CD4-positive, CD25-positive, alpha-beta regulatory T cell (primary cell): ENCODE measurements around the gene NECTIN4. TPM values are rescaled to one million over a fixed set of nuclear protein-coding genes. Genes with fewer than 3 reads are reported as not detected.
"Not testable (repeated sequence)": the region's sequence is repeated elsewhere in the genome, so short reads cannot be mapped to it uniquely, and the experiment has no call there.

Source experiments
- ATAC-seq, 2 donors: fragments of 150-1000 bp; cut with Tn5 transposase; one replicate each; pipeline ENCODE4 v1.10.0; 2021; ENCODE audit warnings: low read depth in 2 of 2, moderate number of reproducible peaks in 2 of 2, moderate library complexity in 1 of 2
- DNase-seq, 3 donors: peaks; one replicate each; pipeline versions ENCODE4 v3.0.0 to v3.0.0-alpha.2; 2012 to 2022; ENCODE audit warnings: mixed read lengths in 1 of 3
- H3K27ac ChIP-seq: one replicate; pipeline ENCODE4 v1.7.0; 2013; ENCODE audit warnings: mild to moderate bottlenecking, low read length; ENCODE audit not compliant: insufficient read depth, poor library complexity, severe bottlenecking
- H3K27me3 ChIP-seq: one replicate; pipeline ENCODE4 v1.7.0; 2013; ENCODE audit warnings: low read length; ENCODE audit not compliant: control insufficient read depth, insufficient read depth
- H3K36me3 ChIP-seq: one replicate; pipeline ENCODE4 v1.7.0; 2013; ENCODE audit warnings: mild to moderate bottlenecking, low read length, moderate library complexity; ENCODE audit not compliant: control insufficient read depth, insufficient read depth
- H3K4me1 ChIP-seq: 2 replicates; pipeline ENCODE4 v1.7.0; 2013; ENCODE audit warnings: mild to moderate bottlenecking, low read length; ENCODE audit not compliant: insufficient read depth, control insufficient read depth, poor library complexity, severe bottlenecking
- H3K4me3 ChIP-seq: one replicate; pipeline ENCODE4 v1.7.0; 2013; ENCODE audit warnings: low read depth, mild to moderate bottlenecking, low read length, moderate library complexity
- H3K9me3 ChIP-seq, 2 experiments: 1 replicate in 1 of 2; 2 replicates in 1 of 2; pipeline ENCODE4 v1.7.0; 2013; ENCODE audit warnings: low read length in 2 of 2, mild to moderate bottlenecking in 1 of 2, moderate library complexity in 1 of 2; ENCODE audit not compliant: control insufficient read depth in 2 of 2
- H3K27ac Mint-ChIP-seq, 3 donors: one replicate each; pipeline ENCODE4 v1.8.0; 2020 to 2022; ENCODE audit warnings: mild to moderate bottlenecking in 3 of 3, mixed read lengths in 3 of 3, moderate library complexity in 2 of 3
- H3K27me3 Mint-ChIP-seq: one replicate; pipeline ENCODE4 v1.8.0; 2022; ENCODE audit warnings: mild to moderate bottlenecking, mixed read lengths
- H3K36me3 Mint-ChIP-seq: one replicate; pipeline ENCODE4 v1.8.0; 2020; ENCODE audit warnings: mixed read lengths
- H3K4me1 Mint-ChIP-seq, 4 donors: one replicate each; pipeline ENCODE4 v1.8.0; 2020 to 2022; ENCODE audit warnings: mixed read lengths in 4 of 4, mild to moderate bottlenecking in 1 of 4
- H3K4me3 Mint-ChIP-seq, 4 donors: one replicate each; pipeline ENCODE4 v1.8.0; 2020 to 2022; ENCODE audit warnings: mild to moderate bottlenecking in 4 of 4, mixed read lengths in 4 of 4, moderate library complexity in 3 of 4
- H3K9me3 Mint-ChIP-seq, 7 donors: one replicate each; pipeline ENCODE4 v1.8.0; 2020 to 2022; ENCODE audit warnings: mixed read lengths in 7 of 7, mild to moderate bottlenecking in 3 of 7, moderate library complexity in 2 of 7
- polyA plus RNA-seq, 4 donors: library from polyadenylated mRNA; unstranded; fragments of 300-500 nt; fragmentation: Illumina TruSeq; gene quantifications; one replicate each; pipeline ENCODE4 v1.2.3, GENCODE V29; 2021
- total RNA-seq: library from RNA; stranded (reverse); gene quantifications from one replicate; pipeline ENCODE4 v1.2.3, GENCODE V29; 2022

The NECTIN4 gene
- total and polyA plus RNA-seq, 5 donors from 2014 or later = 0.05 TPM; not detected in 4

GRCh38 chr1:161026954-161027353 lies 62.4 kb downstream of the NECTIN4 start:
- not testable (repeated sequence) for H3K27me3 ChIP-seq, H3K27ac ChIP-seq, H3K36me3 ChIP-seq, H3K4me1 ChIP-seq, H3K36me3 Mint-ChIP-seq, H3K9me3 ChIP-seq, H3K9me3 Mint-ChIP-seq, H3K27me3 Mint-ChIP-seq, H3K4me3 ChIP-seq, DNase-seq, H3K4me3 Mint-ChIP-seq, ATAC-seq, H3K4me1 Mint-ChIP-seq
- H3K27ac Mint-ChIP-seq = peak overlapping the region in 1 of 3 donors; percentile 49

- H3K4me3 ChIP-seq, ATAC-seq, H3K9me3 ChIP-seq, H3K36me3 ChIP-seq, H3K27ac ChIP-seq, H3K9me3 Mint-ChIP-seq, H3K36me3 Mint-ChIP-seq, DNase-seq, H3K27me3 Mint-ChIP-seq, H3K27me3 ChIP-seq: not testable (repeated sequence)
- H3K4me1 ChIP-seq = peaks cover 20% of the 10 kb centered on the region
- Mint-ChIP-seq H3K4me3 (peak overlapping the region in 2 of 4 donors; percentile 14 to 95), H3K4me1 (peaks cover 11 to 34% (median 27%) of the 10 kb centered on the region in 4 donors), H3K27ac (peak overlapping the region in 1 of 3 donors; percentile 29)
Observed at GRCh38 chr1:161022432-161022831, 66.9 kb downstream of the NECTIN4 start.

- Mint-ChIP-seq H3K9me3 (no peaks in the 10 kb centered on the region), H3K4me1 (peaks cover 11 to 34% (median 27%) of the 10 kb centered on the region in 4 donors), H3K36me3 (no peaks in the 10 kb centered on the region), H3K4me3 (peak overlapping the region; percentile 84 to 95 (median 92)), H3K27me3 (peaks cover 8% of the 10 kb centered on the region), H3K27ac (peak overlapping the region in 2 of 3 donors; percentile 29 to 86)
- H3K4me1 ChIP-seq = peaks cover 20% of the 10 kb centered on the region
- H3K36me3 ChIP-seq = no peaks in the 10 kb centered on the region
- ATAC-seq (no peak), DNase-seq (no peak)
- H3K4me3 ChIP-seq = no peak overlapping the region
- H3K27me3 ChIP-seq = no peaks in the 10 kb centered on the region
- no peak overlapping the region for H3K27ac ChIP-seq
- H3K9me3 ChIP-seq = no peaks in the 10 kb centered on the region
Observed at GRCh38 chr1:161021970-161022353, 67.4 kb downstream of the NECTIN4 start.

- no peaks in the 10 kb centered on the region for H3K27me3 ChIP-seq
- peaks cover 8% of the 10 kb centered on the region for H3K27me3 Mint-ChIP-seq
- H3K9me3 ChIP-seq = no peaks in the 10 kb centered on the region
- H3K4me1 Mint-ChIP-seq = peaks cover 11 to 33% (median 29%) of the 10 kb centered on the region in 4 donors
- peak overlapping the region; percentile 84 to 95 (median 92) for H3K4me3 Mint-ChIP-seq
- peak overlapping the region; percentile 87 for H3K4me3 ChIP-seq
- no peaks in the 10 kb centered on the region for H3K9me3 Mint-ChIP-seq
- DNase-seq (peak; percentile 87 to 91 (median 89)), ATAC-seq (peak; percentile 95)
- peaks cover 20% of the 10 kb centered on the region for H3K4me1 ChIP-seq
- H3K36me3 Mint-ChIP-seq = no peaks in the 10 kb centered on the region
- peak overlapping the region; percentile 86 to 89 (median 89) for H3K27ac Mint-ChIP-seq
- H3K27ac ChIP-seq = peak overlapping the region; percentile 48
- H3K36me3 ChIP-seq = no peaks in the 10 kb centered on the region
Observed at GRCh38 chr1:161021165-161021969, 68.0 kb downstream of the NECTIN4 start.

Other genes with a start within 250 kb of the NECTIN4 start
- gene CD244, start 226.7 kb downstream of the NECTIN4 start, total RNA-seq = 0.47 TPM
- gene CD244, start 226.7 kb downstream of the NECTIN4 start, polyA plus RNA-seq = under 1 TPM; 0.26 to 0.63 (median 0.43) TPM
- not detected for gene ITLN1, start 204.4 kb downstream of the NECTIN4 start, total RNA-seq
- gene ITLN1, start 204.4 kb downstream of the NECTIN4 start, polyA plus RNA-seq = not detected
- gene ITLN2, start 134.7 kb downstream of the NECTIN4 start, total RNA-seq = not detected
- gene ITLN2, start 134.7 kb downstream of the NECTIN4 start, polyA plus RNA-seq = not detected
- gene F11R, start 68.4 kb downstream of the NECTIN4 start, total RNA-seq = 18.4 TPM
- gene F11R, start 68.4 kb downstream of the NECTIN4 start, polyA plus RNA-seq = 10 to 100 TPM in 1 of 4 donors, 1 to 10 TPM in 3; 6.3 to 11.2 (median 7.9) TPM
- gene TSTD1, start 50.6 kb downstream of the NECTIN4 start, total RNA-seq = 61.3 TPM
- 100 to 1,000 TPM; 340 to 451 (median 422) TPM for gene TSTD1, start 50.6 kb downstream of the NECTIN4 start, polyA plus RNA-seq
- 102 TPM for gene USF1, start 43.6 kb downstream of the NECTIN4 start, total RNA-seq
- 1 to 10 TPM; 4.2 to 8.1 (median 6.1) TPM for gene USF1, start 43.6 kb downstream of the NECTIN4 start, polyA plus RNA-seq
- gene ARHGAP30, start 19.7 kb downstream of the NECTIN4 start, total RNA-seq = 204 TPM
- 100 to 1,000 TPM; 144 to 159 (median 151) TPM for gene ARHGAP30, start 19.7 kb downstream of the NECTIN4 start, polyA plus RNA-seq
- not detected for gene KLHDC9, start 8.8 kb upstream of the NECTIN4 start, total RNA-seq
- gene KLHDC9, start 8.8 kb upstream of the NECTIN4 start, polyA plus RNA-seq = under 1 TPM in 2 of 4 donors, not detected in 2; 0.28 to 0.46 TPM
- 48.0 TPM for gene PFDN2, start 28.5 kb upstream of the NECTIN4 start, total RNA-seq
- gene PFDN2, start 28.5 kb upstream of the NECTIN4 start, polyA plus RNA-seq = 100 to 1,000 TPM in 2 of 4 donors, 10 to 100 TPM in 2; 90.9 to 109 (median 98.6) TPM
- 28.2 TPM for gene NIT1, start 28.5 kb upstream of the NECTIN4 start, total RNA-seq
- 10 to 100 TPM; 21.1 to 24.5 (median 22.2) TPM for gene NIT1, start 28.5 kb upstream of the NECTIN4 start, polyA plus RNA-seq
- 40.9 TPM for gene DEDD, start 43.1 kb upstream of the NECTIN4 start, total RNA-seq
- 10 to 100 TPM; 39.5 to 46.4 (median 41.8) TPM for gene DEDD, start 43.1 kb upstream of the NECTIN4 start, polyA plus RNA-seq
- 115 TPM for gene UFC1, start 64.4 kb upstream of the NECTIN4 start, total RNA-seq
- gene UFC1, start 64.4 kb upstream of the NECTIN4 start, polyA plus RNA-seq = 100 to 1,000 TPM; 147 to 188 (median 171) TPM
- gene USP21, start 69.9 kb upstream of the NECTIN4 start, total RNA-seq = 36.9 TPM
- gene USP21, start 69.9 kb upstream of the NECTIN4 start, polyA plus RNA-seq = 10 to 100 TPM; 18.8 to 27.0 (median 22.1) TPM
- 45.3 TPM for gene PPOX, start 76.9 kb upstream of the NECTIN4 start, total RNA-seq
- gene PPOX, start 76.9 kb upstream of the NECTIN4 start, polyA plus RNA-seq = 10 to 100 TPM; 18.0 to 32.9 (median 22.3) TPM
- 68.1 TPM for gene B4GALT3, start 87.9 kb upstream of the NECTIN4 start, total RNA-seq
- gene B4GALT3, start 87.9 kb upstream of the NECTIN4 start, polyA plus RNA-seq = 100 to 1,000 TPM in 1 of 4 donors, 10 to 100 TPM in 3; 75.6 to 104 (median 84.9) TPM
- gene ADAMTS4, start 109.5 kb upstream of the NECTIN4 start, total RNA-seq = 5.3 TPM
- 1 to 10 TPM in 1 of 4 donors, under 1 TPM in 2, not detected in 1; 0.36 to 1.4 (median 0.37) TPM for gene ADAMTS4, start 109.5 kb upstream of the NECTIN4 start, polyA plus RNA-seq
- 67.5 TPM for gene NDUFS2, start 112.8 kb upstream of the NECTIN4 start, total RNA-seq
- 100 to 1,000 TPM; 107 to 128 (median 117) TPM for gene NDUFS2, start 112.8 kb upstream of the NECTIN4 start, polyA plus RNA-seq
- gene FCER1G, start 125.7 kb upstream of the NECTIN4 start, total RNA-seq = 2.9 TPM
- gene FCER1G, start 125.7 kb upstream of the NECTIN4 start, polyA plus RNA-seq = 100 to 1,000 TPM in 2 of 4 donors, 10 to 100 TPM in 2; 48.4 to 121 (median 101) TPM
- not detected for gene APOA2, start 134.1 kb upstream of the NECTIN4 start, total RNA-seq
- not detected for gene APOA2, start 134.1 kb upstream of the NECTIN4 start, polyA plus RNA-seq
- 8.6 TPM for gene TOMM40L, start 136.5 kb upstream of the NECTIN4 start, total RNA-seq
- gene TOMM40L, start 136.5 kb upstream of the NECTIN4 start, polyA plus RNA-seq = 1 to 10 TPM; 5.3 to 7.1 (median 6.0) TPM
- not detected for gene NR1I3, start 148.6 kb upstream of the NECTIN4 start, total RNA-seq
- under 1 TPM in 1 of 4 donors, not detected in 3; 0.21 TPM for gene NR1I3, start 148.6 kb upstream of the NECTIN4 start, polyA plus RNA-seq
- gene PCP4L1, start 169.2 kb upstream of the NECTIN4 start, total RNA-seq = not detected
- gene PCP4L1, start 169.2 kb upstream of the NECTIN4 start, polyA plus RNA-seq = under 1 TPM in 1 of 4 donors, not detected in 3; 0.38 TPM
- gene MPZ, start 220.4 kb upstream of the NECTIN4 start, total RNA-seq = 2.3 TPM
- not detected for gene MPZ, start 220.4 kb upstream of the NECTIN4 start, polyA plus RNA-seq
- 80.9 TPM for gene SDHC, start 224.8 kb upstream of the NECTIN4 start, total RNA-seq
- gene SDHC, start 224.8 kb upstream of the NECTIN4 start, polyA plus RNA-seq = 100 to 1,000 TPM; 198 to 294 (median 247) TPM